GM12891 (cell line): Measurements from ENCODE around the gene EGFLAM.

Experiments
- DNase-seq: peaks from one replicate; pipeline ENCODE4 v3.0.0; 2011; ENCODE audit warnings: low spot score; ENCODE audit not compliant: insufficient read length
- FAIRE-seq: peaks from 2 replicates; lab custom pipeline; 2011; peaks lifted over from hg19 to GRCh38; lab: Jason Lieb, UNC
- PAX5 ChIP-seq: IDR thresholded peaks from 2 replicates; pipeline ENCODE4 v1.6.1; 2011; ENCODE audit warnings: low read length, moderate library complexity, mild to moderate bottlenecking; ENCODE audit not compliant: insufficient read depth, severe bottlenecking
- POLR2A ChIP-seq: IDR thresholded peaks from 2 replicates; pipeline ENCODE4 v1.6.1; 2011; ENCODE audit warnings: low read depth, low read length, control low read depth
- POLR2AphosphoS5 ChIP-seq: IDR thresholded peaks from 2 replicates; pipeline ENCODE4 v1.6.1; 2011; ENCODE audit warnings: low read depth, low read length, control low read depth
- POU2F2 ChIP-seq: IDR thresholded peaks from 2 replicates; pipeline ENCODE4 v1.6.1; 2011; ENCODE audit warnings: low read depth, mild to moderate bottlenecking, control low read depth, low read length, moderate library complexity
- SPI1 ChIP-seq: IDR thresholded peaks from 2 replicates; pipeline ENCODE4 v1.6.1; 2011; ENCODE audit warnings: low read depth, low read length, control low read depth
- TAF1 ChIP-seq: IDR thresholded peaks from 2 replicates; pipeline ENCODE4 v1.6.1; 2011; ENCODE audit warnings: low read depth, low read length, control low read depth

The EGFLAM gene

GRCh38 chr5:38471709-38472108 is 213.3 kb downstream of the EGFLAM start:
- no peak for DNase-seq
- no peak for FAIRE-seq
- TF ChIP-seq SPI1 (no peak), POLR2AphosphoS5 (no peak), POU2F2 (no peak), PAX5 (no peak), POLR2A (no peak), TAF1 (no peak)

- TF ChIP-seq POLR2AphosphoS5 (no peak), POU2F2 (no peak), SPI1 (no peak), POLR2A (no peak), PAX5 (no peak)
- FAIRE-seq (no peak), DNase-seq (no peak)
These were observed 214.2 kb downstream of the EGFLAM start for GRCh38 chr5:38472541-38472940.

DNA sequence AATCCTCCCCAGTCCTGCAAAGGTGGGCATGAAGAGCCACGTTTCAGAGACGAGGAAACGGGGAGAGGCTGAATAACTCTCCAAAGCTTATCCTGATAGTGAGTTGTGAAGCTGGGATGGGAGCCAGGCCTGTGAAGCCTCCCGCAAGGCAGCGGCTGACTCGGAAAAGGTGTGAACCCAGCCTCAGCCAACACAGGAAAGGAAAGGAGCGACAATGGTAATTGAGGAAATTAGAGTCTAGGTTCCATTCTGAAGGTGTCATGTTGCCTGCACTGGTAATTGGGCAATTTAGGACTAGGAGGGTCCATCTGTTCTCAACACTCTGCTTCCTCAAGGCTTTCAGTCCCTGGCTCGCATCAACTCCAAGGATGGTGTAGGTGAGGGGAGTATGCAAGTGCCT is 214.6 kb downstream of the EGFLAM start:
- FAIRE-seq (no peak), DNase-seq (no peak)
- TF ChIP-seq POLR2A, result no peak
- no peak for TF ChIP-seq POLR2AphosphoS5
- TF ChIP-seq PAX5, result no peak
- TF ChIP-seq SPI1, result no peak
- no peak for TF ChIP-seq TAF1
- no peak for TF ChIP-seq POU2F2

DNA sequence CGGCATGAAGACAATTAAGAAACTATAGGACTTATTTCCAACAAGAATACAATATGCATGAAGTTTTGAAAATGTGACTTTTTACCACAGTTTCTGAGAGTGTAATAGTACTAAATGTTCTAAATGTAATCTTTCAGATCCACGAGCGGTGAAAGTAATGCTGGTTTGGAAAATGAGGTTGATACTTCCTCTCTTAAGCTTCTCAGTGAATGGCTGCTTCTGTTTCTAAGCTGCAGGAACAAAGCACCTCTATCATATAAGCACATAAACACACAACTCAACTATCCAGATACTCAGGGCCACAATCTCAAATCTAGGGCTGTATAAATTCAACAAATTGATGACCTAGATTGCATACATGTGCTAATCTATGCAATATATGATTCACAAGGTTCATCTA is 219.8 kb downstream of the EGFLAM start:
- TF ChIP-seq TAF1 (no peak), PAX5 (no peak), POU2F2 (no peak), SPI1 (no peak), POLR2AphosphoS5 (no peak), POLR2A (no peak)
- DNase-seq (no peak), FAIRE-seq (no peak)

DNA sequence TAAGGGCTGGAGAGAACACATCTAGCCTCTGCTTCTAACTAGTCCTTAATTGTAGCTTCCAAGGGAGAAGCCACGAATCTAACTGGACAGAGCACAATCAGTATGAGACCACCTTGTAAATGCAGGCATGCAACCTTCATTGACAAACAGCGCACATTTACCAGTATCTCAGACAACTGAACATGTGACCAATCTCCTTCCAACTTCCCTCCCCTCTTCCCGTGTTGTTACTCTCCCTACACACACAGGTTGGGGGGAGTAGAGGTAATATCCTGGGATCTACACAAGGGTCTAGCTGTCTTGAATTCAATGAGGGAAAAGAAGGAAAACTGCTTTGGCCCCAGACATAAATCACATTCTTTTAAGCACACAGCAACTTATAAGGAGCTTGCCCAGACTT is 220.5 kb downstream of the EGFLAM start:
- FAIRE-seq (no peak), DNase-seq (no peak)
- no peak for TF ChIP-seq POLR2A

- no peak for TF ChIP-seq POU2F2
- TF ChIP-seq PAX5, result no peak
- no peak for TF ChIP-seq POLR2AphosphoS5
- no peak for TF ChIP-seq SPI1
- no peak for TF ChIP-seq TAF1
- TF ChIP-seq POLR2A, result no peak
- FAIRE-seq, result no peak
- DNase-seq, result no peak
These were observed 221.1 kb downstream of the EGFLAM start for GRCh38 chr5:38479315-38479904.

DNA sequence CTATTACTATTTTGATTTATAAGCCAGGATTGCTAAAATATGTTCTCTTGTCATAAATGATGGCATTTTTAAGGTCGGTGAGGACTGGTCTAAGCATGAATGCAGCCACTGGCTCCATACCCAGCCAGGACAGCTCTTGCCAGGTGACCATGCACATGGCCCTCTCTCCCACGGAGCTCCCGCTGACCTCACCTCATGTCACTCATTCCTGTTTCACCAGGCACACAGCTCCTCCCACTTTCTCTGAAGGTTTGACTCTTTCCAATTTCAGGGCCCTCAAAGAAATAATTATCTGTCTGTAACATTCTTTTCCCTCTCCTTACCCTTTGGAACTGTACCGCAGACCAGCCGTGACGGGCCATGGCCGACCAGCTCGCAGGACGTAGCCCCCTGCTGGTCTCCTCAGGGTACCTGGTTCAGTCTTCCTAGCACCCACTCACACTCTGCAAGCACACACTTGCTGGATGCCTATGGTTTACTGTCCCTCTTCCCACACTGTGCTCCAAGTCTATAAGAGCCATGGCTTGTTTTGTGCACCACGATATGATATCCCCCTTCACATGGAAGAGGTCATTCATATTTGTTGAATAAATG is 225.5 kb downstream of the EGFLAM start:
- FAIRE-seq (no peak), DNase-seq (no peak)
- no peak for TF ChIP-seq POLR2AphosphoS5
- TF ChIP-seq POLR2A, result no peak
- TF ChIP-seq PAX5, result no peak
- no peak for TF ChIP-seq POU2F2
- no peak for TF ChIP-seq SPI1
- no peak for TF ChIP-seq TAF1

- no peak for TF ChIP-seq POLR2A
- no peak for TF ChIP-seq PAX5
- TF ChIP-seq SPI1, result no peak
- TF ChIP-seq TAF1, result no peak
- no peak for TF ChIP-seq POLR2AphosphoS5
- no peak for TF ChIP-seq POU2F2
- DNase-seq (no peak), FAIRE-seq (no peak)
These were observed 235.8 kb downstream of the EGFLAM start for GRCh38 chr5:38494175-38494574.

DNA sequence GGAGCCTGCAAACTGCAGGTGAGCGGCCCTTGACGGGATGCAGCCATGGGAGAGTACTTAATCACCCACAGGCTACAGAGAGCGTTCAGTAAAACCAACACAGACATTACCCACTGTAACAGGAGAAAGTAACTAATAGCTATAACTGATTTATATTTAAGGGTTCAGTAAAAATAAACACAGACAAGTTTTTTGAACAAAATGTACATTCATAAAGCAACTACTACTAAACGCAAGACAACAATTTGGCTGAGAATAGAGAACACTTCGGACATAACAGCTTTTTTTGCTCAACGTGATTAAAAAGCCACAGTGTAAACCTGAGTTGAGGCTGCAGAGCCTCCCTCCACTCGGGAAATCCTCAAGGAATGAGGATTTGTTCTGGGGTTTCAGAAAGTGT is 236.4 kb downstream of the EGFLAM start:
- TF ChIP-seq POU2F2, result no peak
- no peak for TF ChIP-seq PAX5
- TF ChIP-seq SPI1, result no peak
- no peak for TF ChIP-seq TAF1
- no peak for TF ChIP-seq POLR2A
- no peak for TF ChIP-seq POLR2AphosphoS5
- FAIRE-seq (no peak), DNase-seq (no peak)

- no peak for DNase-seq
- TF ChIP-seq POU2F2, result no peak
- TF ChIP-seq POLR2A, result no peak
- no peak for TF ChIP-seq PAX5
- TF ChIP-seq TAF1, result no peak
- TF ChIP-seq POLR2AphosphoS5, result no peak
- no peak for TF ChIP-seq SPI1
- no peak for FAIRE-seq
These were observed 239.6 kb downstream of the EGFLAM start for GRCh38 chr5:38497946-38498345.
